Activated gamma-delta T cell (primary cell): ENCODE data around the gene TSPAN9.

Experiments used
- DNase-seq: peaks from one replicate; lab custom pipeline; 2025; lab: John Stamatoyannopoulos, UW

The TSPAN9 gene

DNA sequence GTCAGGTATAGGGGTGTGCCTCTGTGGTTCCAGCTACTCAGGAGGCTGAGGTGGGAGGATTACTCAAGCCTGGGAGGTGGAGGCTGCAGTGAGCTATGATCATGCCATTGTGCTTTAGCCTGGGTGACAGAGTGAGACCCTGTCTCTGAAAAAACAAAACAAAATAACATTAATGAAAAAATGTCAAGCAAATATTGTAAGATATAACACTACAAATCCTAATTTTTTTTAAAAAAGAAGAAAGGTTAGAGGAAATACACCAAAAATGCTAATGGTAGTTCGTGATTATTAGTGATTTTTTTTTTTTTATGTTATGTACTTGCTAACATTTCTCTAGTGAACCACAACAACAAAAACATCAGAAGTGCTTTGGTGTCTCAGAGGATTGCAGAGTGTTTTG lies 47.7 kb downstream of the TSPAN9 start:
- DNase-seq = no peak

DNA sequence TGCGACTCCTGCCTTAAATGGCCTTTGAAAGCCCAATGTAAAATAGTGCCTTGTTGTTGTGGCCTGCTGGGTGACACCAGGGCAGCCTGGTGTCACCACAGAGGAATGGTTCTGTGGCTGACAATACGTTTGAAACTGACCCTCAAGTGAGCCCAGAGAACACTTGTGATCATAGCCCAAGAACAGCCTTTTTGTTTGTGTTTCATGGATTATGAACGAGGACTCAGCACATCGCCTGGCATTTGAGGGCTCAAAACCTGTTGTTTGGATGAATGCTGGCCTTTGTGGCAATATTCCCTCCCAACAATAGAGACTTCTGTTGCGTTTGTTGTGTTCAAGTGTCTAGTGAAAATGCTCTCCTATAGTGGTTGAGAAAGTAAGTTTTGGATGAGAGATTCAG lies 48.5 kb downstream of the TSPAN9 start:
- DNase-seq = no peak

DNA sequence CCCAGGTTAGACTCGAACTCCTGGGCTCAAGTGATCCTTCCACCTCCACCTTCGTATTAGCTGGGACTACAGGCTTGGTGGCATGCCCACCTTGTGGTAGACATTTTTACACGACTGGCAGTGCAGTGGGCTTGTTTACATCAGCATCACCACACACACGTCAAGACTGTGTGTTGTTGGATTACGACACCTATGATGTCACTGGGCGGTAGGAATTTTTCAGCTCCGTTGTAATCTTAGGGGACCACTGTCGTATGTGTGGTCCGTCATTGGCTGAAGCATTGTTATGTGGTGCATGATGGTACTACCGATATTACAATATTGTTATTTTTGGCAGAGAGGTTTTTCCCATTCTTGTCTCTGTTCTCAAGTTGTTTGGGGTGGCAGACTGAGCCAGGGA lies 50.7 kb downstream of the TSPAN9 start:
- DNase-seq = no peak

DNA sequence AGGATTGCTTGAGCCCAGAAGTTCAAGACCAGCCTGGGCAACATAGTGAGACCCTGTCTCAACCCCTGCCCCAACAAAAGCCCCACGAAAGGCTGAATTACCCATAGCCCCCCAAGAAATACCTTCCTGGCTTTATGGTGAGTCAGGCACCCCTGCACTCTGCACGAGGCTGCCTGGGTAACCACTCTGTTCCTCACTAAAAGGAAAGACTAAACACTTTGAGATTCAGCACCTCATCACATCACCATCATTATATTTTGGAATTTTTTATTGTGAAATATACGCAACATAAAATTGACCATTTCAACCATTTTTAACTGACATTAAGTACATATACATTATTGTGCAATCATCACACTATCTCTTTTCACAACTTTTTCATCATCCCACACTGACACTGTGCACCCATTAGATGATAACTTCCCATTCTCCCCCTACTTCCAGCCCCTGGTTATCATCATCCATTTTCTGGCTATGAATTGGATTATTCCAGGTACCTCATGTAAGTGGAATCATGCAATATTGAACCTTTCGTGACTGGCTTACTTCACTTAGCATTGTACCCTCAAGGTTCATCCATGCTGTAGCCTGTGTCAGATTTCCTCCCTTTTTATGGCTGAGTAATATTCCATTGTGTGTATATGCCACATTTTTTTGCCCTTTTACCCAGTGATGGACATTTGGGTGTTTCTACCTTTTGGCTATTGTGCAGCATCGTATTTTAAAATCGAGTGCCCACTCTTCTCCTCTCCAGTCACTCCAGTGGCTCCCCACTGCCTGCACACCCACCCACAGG lies 51.5 kb downstream of the TSPAN9 start:
- no peak for DNase-seq

DNA sequence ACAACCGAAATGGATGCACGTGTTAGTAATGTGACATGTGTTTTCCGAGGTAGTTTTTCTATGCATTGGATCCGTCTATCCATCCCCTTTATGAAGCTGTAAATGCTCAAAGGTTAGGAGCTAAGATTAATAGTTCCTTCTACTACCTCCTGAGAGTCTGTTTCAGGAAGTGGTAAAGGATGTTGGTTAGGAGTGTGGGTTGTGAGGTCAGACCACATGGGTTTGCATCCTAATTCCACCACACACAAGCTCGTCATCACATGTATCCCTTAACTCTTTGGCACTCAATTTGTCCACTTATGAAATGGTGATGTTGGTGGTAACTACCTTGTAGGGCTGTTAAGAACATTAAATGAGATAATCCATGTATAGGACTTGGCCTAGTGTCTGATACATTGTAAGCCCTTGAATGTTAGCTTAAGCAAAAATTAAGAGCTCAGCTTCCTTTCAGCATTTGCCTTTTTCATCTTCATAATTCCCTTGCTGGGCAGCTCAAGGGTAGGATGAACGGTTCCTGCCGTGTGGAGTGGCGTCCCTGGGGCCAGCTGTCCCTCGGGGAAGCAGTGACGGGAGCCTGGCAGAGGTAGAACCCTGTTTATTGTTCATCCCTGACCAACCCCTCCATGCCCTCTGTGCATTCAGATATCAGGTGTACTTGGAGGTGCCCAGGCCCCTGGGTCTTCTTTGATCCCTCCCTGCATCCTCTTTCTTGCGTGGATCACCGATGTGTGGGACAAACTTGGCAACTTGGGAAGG lies 52.3 kb downstream of the TSPAN9 start:
- no peak for DNase-seq

DNA sequence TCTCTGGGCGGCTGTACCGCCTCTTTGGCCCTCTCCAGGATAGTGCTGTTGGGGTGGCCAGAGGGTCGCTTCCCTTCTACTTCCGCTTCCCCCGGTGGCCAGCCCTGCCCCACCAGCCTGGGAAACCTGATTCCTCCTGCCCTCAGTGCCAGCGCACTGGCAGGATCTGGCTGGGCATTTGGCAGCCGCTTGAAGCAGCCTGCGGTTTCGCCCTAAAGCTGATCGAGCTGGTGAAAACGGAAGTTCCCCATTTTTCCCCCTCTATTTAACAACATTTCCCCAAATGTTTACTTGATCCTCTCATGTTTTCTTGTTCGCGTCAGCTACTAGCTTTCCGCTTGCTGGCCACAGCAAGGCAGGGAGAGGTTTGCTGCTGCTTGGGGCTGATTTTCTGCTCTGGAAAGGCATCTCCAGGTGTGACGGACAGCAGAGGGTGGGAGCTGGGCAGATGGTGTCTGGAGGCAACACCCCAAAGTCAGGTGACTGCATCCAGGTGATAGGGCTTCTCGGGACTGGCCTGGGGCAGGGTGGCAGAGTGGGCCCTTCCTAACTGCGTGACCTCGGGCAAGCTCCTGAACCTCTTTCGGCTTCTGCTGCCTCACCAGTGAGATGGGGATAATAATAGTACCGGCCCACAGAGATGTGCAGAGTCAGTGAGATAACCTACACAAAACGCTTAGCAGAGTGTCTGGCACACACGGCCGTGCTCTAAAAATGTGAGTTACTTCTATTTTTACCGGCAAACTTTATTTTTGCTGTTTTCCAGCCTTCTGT lies 53.1 kb downstream of the TSPAN9 start:
- no peak for DNase-seq

DNA sequence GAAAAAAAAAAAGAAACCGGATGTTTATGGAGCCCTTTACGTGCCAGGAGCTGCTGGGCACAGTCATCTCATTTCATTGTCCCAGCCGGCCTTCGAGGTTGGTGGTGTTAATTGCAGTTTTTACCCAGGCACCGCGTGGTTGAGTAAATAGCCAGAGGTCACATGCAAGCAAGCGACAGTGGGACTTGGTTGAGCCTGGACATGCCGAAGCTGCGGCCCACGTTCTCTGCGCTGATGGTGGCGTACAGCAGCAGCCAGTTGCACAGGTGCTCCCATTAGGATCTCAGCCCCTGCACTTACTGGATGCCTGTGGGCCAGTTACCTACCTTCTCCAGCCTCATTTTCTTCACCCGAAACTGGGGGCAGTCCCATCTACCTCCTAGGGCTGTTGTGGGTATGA lies 54.0 kb downstream of the TSPAN9 start:
- DNase-seq = no peak

DNA sequence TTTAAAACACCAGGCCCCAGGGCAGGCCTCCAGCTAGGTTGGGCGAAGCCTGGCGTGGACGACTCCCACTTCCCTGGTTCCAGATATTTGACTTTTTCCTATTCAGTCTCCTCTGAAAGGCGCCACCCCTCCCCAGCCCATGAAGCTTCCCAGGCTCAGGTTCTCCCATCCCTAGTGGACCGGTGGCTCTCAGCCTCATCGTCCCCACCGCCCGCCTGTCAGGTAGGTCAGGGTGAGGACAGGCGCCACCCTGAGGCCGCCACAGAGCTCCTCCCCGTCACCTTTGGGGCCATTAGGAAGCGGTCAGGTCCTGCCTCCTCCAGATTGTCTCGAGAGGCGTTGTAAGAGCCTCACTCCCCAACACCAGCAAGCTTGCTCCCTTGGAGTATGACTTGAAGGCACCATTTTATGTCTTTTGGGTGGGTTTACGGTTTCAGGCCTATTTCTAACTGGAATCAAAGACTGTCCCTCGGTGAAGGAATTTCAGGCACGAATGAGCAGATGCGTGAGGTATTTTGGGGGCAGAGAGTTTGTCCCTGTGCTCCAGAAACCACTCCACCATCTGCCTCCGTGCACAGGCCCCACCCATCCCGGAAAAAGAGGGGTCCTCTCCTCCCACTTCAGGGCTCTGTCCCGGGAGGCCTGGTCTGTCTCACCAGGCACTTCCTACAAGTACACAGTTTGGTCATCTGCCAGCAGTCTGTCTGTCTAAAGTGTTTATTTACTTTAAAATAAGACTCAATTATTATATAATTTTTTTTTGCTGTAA lies 55.6 kb downstream of the TSPAN9 start:
- DNase-seq = no peak

DNA sequence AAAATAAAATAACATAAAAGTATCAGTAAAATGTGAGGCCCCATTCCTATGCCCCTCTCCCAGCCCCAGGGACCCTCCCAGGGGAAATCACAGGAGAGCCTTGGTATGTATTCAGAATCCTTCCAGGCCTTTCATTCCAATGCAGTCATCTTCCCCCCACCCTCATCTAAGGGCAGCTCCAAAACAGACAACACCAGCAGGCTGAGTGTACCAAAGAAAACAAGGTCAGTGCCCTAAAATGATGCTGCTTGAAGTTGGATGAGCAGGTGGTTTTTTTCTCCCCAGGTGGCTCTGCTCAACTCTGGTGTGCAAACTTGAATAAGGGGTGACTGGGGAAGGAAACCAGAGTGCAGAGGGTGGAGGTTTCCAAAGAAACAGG lies 56.2 kb downstream of the TSPAN9 start:
- DNase-seq = no peak

DNA sequence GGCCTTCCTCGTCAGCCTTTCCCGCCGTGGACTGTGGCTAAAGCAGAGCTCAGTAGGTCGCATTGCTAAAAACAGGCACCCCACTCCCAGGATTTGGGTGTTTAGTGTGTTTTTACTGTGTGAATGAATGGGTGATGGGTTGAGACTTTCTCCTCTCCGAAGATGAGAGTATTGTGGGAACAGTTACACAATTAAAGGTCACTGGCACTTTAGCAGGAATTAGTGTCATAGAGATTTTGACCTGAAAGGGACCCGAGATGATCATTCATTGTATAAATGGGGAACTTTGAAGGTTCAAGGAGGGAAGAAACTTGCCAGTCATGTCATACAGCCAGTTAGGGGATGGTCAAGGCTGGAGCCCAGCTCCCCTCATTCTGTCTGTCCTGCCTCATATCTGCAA lies 56.9 kb downstream of the TSPAN9 start:
- no peak for DNase-seq

DNA sequence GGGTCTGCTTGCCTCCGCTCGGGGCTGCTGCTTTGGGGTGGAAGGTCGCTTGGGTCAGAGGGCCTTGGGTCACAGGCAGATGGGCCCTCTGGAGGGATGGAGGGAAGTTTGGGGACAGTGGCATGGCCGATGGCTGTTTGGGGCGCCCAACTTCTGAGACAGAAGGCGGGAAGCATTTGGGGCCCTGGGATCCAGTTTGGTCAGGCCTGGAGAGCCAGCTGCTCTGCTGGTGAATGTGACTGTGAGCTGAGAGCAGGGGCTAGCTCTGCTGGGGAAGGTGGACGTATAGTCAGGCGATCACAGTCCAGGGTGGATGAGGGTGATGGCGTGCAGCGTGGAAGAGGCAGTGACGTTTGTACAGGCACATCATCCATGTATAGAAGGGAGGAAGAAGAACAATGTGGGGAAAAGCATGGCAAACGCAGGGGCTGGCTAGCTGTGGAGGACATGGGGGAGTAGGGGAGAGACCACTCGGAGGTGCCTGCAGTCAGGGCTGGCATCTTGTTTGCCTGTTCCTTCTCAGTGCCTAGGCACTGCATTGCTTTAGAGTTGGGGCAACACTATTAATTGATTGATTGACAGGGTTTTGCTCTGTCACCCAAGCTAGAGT lies 57.5 kb downstream of the TSPAN9 start:
- DNase-seq = no peak

DNA sequence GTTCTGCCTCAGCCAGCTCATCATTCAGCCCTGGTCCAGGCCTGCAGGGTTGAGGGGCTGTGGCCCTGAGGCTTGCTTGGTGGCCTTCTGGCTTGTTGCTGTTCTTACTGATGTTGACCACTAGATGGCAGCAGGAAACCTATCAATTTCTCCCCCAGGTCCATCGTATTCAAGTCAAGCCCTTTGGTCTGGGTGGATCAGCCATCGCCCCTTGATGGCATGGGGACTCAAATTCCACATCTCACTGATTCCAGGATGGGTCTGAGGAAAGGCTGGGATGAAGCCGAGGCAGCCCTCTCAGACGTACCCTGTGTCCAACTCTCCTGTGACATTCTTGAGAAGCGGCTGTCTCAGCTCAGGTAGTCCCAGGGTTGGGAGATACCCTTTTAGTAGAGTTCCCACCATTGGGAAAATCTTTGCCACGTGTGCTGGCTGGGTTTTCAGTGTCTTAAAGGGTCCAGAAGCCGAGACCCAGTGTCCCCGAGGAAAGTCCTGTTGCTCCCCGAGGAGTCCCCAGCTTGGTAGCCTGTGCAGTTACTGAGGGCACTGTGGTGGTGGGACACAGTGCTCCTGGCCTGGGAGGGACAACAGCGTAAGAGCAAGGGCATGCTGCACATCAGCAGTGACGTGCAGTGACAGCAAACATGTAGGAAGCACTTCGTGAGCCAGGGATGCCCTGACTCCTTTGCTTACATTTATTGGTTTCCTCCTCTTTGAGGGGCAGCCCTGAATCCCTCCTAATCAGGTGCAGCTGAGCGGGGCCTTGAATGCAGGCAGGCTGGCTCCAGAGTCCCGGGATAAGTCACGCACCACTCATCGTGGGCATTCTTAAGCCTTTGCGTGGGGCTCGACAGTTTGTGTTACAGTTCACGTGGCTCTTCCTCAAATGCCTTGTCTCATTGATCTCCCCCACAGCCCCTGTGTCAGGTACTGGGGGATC lies 58.6 kb downstream of the TSPAN9 start:
- DNase-seq = no peak

DNA sequence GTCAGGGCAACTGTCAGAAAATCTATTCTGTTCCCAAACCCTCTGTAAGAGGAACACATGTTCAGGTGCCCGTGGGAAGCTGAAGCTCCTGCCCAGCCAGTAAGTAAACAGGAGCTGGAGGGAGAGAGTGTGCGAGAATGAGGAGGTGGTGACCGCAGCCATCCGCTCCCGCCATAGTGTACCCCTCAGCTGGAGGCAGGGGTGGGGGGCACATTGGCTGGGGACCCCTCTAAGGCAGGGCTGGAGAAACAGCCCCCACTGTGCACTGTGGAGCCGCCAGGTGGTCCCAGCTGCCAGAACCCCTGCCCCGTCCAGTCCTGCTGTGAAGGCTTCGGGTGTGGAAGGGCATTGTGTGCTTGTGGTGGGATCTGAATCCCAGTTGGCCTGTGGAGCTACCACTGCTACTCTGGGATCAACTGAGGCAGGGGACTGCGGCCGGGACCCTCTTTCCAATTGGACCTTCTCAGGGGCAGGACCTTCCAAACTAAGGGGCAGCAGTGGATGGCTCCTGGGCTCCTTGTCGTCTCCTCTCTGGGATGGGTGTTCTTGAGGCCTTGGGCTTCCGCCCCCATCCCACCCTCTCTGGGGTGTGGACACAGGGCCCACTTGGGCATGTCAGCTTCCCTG lies 59.6 kb downstream of the TSPAN9 start:
- DNase-seq = no peak

DNA sequence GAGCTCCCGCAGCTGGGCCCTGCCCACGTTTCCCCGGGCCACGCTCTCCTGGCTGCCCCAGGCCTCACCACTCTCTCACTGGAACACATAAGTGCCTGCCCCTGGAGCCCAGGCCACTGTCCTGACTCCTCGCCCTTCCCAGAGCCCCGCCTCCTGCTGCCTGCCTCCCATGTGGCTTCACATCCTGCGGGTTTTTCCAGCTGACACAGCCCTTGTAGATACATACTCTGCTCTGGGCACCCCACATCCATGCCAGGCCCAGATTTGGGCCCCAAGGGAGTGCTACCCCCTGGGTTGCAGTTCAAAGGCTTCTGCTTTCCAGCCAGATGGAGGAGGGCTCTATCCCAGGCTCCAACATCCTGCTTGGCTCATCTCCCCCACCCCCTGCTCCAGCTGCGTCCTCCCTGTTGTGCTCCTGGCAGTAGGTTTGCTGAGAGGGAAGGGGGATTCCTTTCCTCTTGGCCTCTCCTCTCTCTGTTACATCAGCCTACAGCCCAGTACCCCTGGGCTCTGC lies 60.1 kb downstream of the TSPAN9 start:
- DNase-seq = no peak

DNA sequence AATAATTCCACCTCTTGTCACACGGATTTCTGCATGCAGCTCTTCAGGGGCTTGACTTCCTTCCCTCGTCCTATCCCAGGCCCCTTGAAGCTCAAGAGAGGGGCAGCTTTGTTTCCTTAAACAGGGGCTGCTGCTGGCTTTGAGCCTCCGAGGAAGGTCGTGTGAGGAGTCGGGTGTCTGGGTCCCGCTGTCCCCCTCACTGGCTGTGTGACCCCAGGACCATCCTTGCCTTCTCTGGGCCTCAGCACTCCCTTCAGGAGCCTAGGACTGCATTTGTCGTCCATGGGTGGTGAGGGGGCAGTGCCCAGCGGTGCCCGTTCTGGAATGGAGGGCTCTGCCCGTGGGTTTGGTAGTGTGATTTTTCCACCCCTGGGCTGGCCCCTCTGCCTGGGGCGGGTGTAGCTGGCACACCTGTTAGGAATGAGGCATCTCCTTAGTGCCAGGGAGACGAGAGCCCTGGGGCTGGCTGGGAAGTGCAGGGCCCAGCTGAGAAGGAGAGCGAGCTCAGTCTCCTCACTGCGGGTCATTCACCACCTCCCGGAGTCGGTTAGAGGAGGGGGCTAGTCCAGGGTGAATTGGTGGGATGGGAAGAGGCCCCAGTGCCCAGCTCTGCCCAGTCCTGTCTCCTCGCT lies 60.8 kb downstream of the TSPAN9 start:
- no peak for DNase-seq

DNA sequence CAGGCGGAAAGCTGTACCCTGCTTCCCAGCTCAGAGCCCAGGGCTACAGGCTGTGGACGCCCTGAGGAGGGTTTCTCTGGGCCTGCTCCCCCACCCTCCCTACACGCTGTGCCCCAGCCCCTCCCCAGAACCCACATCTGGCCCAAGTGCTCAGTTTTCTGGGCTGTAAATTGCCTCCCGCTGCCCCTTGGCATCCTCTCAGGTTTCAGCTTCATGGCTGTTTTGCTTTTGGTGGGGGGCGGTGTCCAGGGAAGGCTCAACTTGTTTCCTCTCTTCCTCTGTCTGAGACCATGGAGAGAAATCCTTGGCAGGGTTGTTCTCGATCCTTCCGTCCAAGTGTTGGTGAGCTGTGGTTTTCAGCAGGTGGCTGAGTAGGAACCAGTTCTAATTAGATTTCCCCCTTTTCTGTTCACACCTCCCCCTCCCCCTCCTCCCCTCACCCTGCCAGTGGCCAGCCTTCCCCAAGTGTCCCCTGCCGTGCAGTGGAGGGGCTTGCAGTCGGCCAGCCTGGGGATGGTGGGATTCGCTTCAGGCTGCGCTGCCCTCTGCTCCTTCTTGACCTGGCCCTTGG lies 61.8 kb downstream of the TSPAN9 start:
- no peak for DNase-seq

DNA sequence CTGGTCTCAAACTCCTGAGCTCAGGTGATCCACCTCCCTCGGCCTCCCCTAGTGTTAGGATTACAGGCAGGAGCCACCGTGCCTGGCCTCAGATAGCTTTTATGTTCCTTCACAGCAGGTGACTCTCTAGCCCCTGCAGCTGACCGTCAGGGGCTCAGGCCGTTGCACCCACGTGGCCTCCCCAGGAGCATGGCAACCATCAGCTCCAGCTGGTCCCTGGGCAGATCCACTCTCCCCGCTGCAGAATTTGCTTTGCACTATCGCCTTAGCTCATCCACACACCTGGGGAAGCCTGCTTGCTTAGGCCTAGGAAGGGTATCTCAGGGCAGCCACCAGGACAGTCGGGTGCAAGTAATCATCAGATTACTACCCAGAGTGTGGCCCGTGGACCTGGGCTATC lies 62.6 kb downstream of the TSPAN9 start:
- DNase-seq = no peak

DNA sequence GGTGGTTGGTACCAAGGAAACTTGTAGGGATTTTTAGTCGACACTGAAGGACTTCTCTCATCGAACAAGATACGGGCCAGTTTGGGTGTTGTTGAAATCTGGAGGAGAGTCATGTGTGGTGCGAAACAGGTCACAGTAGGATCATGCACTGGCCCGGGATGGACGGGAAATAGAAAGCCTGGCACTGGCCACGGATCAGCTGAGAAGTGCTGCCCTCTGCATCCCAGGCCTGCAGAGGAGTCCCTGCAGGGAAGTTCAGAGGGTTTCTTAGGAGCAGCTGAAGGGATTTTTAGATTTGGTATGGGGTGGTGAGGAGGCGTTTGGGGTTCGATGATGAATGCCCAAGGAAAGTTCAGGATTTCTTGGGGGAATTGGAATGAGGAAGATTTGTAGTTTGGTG lies 63.1 kb downstream of the TSPAN9 start:
- no peak for DNase-seq
